Activated T-cell treated with anti-CD3 and anti-CD28 coated beads for 1 hour (primary cell): ENCODE results near the gene HBS1L.

Source experiments
- DNase-seq: peaks from one replicate; pipeline ENCODE4 v3.0.0-alpha.2; 2020; ENCODE audit warnings: low read depth

The HBS1L gene

GRCh38 chr6:134999107-134999506 lies 55.5 kb downstream of the HBS1L start:
- DNase-seq, result no peak

GRCh38 chr6:134997133-134997995 lies 57.3 kb downstream of the HBS1L start:
- DNase-seq, result no peak

GRCh38 chr6:134995536-134995935 lies 59.1 kb downstream of the HBS1L start:
- DNase-seq, result no peak

GRCh38 chr6:134994431-134994830 lies 60.2 kb downstream of the HBS1L start:
- DNase-seq, result no peak

GRCh38 chr6:134992155-134992554 lies 62.5 kb downstream of the HBS1L start:
- no peak for DNase-seq

- DNase-seq, result no peak
Observed at GRCh38 chr6:134990262-134990661, 64.4 kb downstream of the HBS1L start.

DNA sequence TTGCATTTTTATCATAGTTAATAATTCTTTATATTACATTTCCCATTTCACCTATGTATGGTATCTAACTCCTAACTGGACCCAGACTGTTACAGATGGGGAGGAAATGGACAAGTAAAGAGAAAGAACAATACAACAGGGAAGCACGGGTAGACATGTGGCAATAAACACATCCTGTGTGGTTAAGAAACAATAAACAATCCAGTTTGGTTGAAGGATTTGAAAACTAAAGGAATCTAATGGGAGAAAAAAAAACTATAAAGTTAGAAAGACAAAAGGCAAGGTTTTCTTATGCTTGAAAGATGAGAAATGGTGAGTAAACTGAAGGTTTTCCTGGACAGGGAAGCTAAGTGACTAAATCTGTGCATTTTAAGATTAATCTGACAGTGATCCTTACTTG lies 69.8 kb downstream of the HBS1L start:
- DNase-seq, result no peak

GRCh38 chr6:134983823-134984222 lies 70.8 kb downstream of the HBS1L start:
- DNase-seq, result no peak

- no peak for DNase-seq
Observed at GRCh38 chr6:134982161-134982560, 72.5 kb downstream of the HBS1L start.

DNA sequence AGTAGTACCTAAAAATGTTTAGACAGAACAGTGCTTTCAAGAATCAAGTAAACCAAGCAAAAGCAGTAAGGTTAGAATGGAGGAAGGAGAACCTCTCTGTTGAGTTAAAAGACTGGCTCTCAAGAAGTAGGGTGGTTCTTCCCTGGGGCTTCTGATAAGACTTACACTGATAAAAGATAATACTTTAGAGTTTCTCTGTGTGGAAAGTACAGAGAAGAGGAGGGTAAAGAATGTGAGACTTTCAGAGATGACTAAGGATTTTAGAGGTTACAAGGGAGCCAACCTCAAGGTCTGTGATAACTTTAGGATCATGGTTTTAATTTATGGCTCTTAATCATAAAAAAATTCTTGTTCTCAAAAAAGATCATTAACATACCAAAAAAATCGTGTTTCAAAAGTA lies 73.8 kb downstream of the HBS1L start:
- DNase-seq, result no peak

GRCh38 chr6:134979142-134979541 lies 75.5 kb downstream of the HBS1L start:
- no peak for DNase-seq

DNA sequence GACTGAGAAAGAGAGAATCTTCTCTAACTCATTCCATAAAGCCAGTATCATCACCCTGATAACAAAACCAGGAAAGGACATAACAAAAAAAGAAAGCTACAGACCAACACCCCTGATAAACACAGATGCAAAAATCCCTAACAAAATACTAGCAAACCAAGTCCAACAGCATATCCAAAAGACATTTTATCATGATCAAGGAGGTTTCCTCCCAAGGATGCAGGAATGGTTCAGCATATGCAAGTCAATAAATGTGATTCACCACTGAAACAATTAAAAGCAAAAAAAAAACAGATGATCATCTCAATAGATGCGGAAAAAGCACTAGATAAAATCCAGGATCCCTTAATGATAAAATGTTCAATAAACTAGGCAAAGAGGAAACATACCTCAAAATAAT lies 80.3 kb downstream of the HBS1L start:
- no peak for DNase-seq

- DNase-seq, result no peak
Observed at GRCh38 chr6:134967711-134968110, 86.9 kb downstream of the HBS1L start.

GRCh38 chr6:134964451-134965203 lies 90.0 kb downstream of the HBS1L start:
- no peak for DNase-seq

DNA sequence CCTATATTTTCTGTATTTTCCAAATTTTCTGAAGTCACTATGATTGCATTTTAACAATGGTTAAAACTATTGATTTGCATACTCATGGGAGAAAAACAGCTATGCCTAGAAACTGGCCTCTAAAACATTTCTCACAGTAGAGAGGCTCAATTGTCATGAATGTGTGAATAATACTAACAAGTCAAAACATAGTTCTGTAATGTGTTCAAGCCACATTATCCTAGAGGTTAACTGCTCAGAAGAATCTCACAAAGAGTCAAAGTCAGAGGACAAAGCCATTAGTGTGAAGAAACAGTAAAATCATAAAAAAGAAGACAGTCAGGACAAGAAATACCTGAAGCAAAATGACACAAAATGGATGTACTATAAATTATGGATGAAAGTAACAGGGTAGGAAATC lies 92.2 kb downstream of the HBS1L start:
- DNase-seq, result no peak

DNA sequence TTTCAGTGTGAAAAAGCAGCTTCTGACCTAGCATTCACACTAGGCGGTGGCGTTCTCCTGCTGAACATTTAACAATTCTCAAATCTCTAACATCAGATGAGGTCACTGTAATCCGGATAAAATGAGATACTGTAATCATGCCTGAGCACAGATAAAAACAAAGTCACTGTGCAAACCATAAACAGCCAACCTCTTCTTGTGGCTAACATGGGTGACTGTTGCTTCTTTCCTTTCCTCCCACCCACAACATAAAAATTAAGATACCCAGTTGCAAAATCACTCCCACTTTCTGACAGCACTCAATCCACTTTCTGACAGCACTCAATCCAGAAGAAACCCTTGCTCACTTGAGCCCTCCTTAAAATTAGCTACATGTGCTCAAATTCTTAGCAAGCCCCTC lies 93.3 kb downstream of the HBS1L start:
- DNase-seq, result no peak

DNA sequence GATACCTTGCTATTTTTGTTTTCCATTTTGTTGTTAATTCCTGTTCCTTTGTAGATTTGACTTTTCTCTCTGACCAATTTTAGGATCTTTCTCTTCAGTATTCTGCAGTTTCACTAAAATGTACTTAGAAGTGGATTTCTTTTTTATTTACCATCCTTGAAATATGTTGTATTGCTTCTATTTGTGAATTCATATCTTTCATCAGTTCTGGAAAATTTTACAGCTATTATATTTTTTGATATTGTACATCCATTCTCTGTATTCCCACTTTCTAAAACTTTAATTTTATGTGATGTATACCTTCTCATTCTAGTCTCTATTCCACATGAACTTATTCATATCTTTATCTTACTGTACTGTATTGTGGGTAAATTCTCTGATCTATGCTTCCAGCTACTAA lies 95.0 kb downstream of the HBS1L start:
- DNase-seq, result no peak

DNA sequence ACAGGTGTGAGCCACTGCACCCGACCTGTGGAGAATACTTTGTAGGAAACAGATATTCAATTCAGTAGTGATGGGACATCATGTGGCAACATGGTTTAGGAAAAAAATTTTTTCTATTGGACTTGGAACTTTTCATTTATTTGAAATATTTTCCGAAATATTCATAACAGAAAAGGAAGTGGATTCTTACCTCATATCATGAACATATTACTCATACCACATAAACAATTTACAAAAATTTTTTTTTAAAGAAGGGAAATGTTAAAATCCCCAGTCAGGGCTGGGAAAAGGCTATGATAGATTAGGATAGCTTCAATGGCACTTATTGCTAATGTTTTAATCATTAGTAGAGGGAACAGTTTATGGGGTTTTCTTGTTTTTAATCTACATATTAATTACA lies 97.9 kb downstream of the HBS1L start:
- DNase-seq, result no peak

GRCh38 chr6:134956032-134956431 lies 98.6 kb downstream of the HBS1L start:
- DNase-seq, result no peak

DNA sequence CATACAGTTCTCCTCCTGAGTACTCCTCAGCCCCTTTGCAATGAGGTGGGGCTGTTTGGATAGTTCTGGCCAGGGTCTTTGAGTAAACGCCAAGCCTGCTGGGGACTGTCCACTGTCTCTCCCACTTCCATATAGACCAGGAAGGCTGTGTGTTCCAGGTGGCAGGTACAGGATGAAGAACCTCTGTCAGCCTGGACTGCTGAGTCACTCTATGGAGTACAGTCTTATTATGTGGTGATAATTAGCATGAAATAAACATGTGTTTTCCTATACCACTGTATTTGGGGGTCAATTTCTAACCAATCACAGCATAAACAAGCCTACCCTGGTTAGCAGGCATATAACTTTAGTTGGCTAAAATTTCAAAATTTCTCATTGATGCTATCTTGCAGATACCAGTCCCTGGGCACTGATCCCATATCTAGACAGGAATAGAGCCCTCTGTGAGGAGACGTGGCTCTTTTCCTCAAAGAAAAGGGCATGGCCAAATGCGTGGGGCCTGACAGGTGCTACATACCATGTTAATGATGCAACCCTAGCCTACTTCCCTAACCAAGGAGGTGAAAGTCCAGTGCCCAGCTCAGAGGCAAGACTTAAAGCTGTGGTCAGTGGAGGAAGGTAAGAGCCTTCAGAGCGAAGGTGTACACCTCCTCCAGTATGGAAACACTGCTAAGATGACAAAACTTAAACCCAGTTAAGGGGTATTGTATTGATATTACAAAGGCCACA lies 100.2 kb downstream of the HBS1L start:
- no peak for DNase-seq

GRCh38 chr6:134951494-134952263 lies 102.9 kb downstream of the HBS1L start:
- no peak for DNase-seq

GRCh38 chr6:134950482-134950881 lies 104.1 kb downstream of the HBS1L start:
- no peak for DNase-seq
